BJ (cell line): ENCODE measurements around the gene CRYGA. TPM values are rescaled to one million over a fixed set of nuclear protein-coding genes. Genes with fewer than 3 reads are reported as not detected.

Experiments used
- CTCF ChIA-PET: fragments of 350-600 bp; formaldehyde crosslinking; extraction: SDS; loops from one replicate; lab custom pipeline; 2021; ENCODE audit warnings: antibody characterized with exemption, inconsistent platforms; lab: Yijun Ruan, JAX
- POLR2A ChIA-PET: fragments of 300-600 bp; sonication (Branson Sonifier 250); formaldehyde crosslinking; extraction: SDS; loops from one replicate; lab custom pipeline; 2021; ENCODE audit warnings: antibody characterized with exemption; lab: Charles Lee
- DNase-seq: peaks from one replicate; pipeline ENCODE4 v3.0.0-alpha.2; 2011; ENCODE audit warnings: low read depth
- H3K27me3 ChIP-seq: 2 replicates; pipeline ENCODE4 v1.6.0; 2011; ENCODE audit warnings: low read length; ENCODE audit not compliant: control insufficient read depth, insufficient read depth
- H3K36me3 ChIP-seq: 2 replicates; pipeline ENCODE4 v1.5.1; 2011; ENCODE audit warnings: low read length; ENCODE audit not compliant: control insufficient read depth, insufficient read depth
- H3K4me3 ChIP-seq: 2 replicates; pipeline ENCODE4 v1.5.1; 2011; ENCODE audit warnings: low read depth, mild to moderate bottlenecking, control low read depth, low read length
- polyA plus RNA-seq: library from polyadenylated mRNA; depleted of rRNA; stranded (reverse); fragments of >200 nt; gene quantifications from 2 replicates; pipeline ENCODE4 v1.2.3, GENCODE V29; 2011
- TF ChIP-seq, protein P1 (sequence below): IDR thresholded peaks from 2 replicates; pipeline ENCODE4 v1.5.1; 2011; ENCODE audit warnings: low read depth, mild to moderate bottlenecking, control low read depth, inconsistent platforms, low read length, moderate library complexity; ENCODE audit not compliant: insufficient read depth

CRYGA gene
- polyA plus RNA-seq, 1 experiment, result not detected

DNA sequence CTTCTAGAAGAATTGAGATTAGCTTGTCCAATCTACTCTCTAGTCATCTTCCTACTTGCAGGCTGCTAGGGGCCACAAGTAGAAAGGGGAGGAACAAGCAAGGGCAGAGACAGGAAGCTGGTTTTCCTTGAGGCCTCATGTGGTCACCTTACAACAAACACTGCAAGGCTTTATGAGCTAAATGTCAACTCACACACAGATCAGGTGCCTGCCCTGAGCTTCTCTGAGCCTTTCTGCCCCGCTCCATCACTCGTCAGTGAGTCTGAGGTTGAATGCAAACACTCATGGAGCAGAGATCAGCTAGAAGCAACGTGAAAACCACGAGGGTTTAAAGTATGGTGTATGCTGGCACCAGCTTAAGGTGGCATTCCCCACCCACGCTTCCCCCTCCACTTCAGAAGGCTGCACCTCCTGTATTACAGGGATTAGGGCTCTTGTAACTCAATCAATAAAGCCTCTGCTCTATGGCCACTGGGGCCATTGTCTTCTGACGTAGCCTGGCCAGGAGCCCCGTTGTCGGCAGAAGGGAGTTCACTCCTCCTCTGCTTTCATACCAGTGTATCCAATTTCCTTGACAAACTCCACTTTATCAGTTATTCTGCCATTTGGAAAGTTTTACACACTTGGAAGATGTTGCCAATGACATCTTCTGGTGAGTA lies 28.3 kb downstream of the CRYGA start:
- POLR2A ChIA-PET, result no interaction called here
- CTCF ChIA-PET, result interaction anchor here (0.6 to 0.8 kb wide), 2 partner anchors 63 to 426 kb away, joined by 3 read pairs; no protein-coding TSS in a partner anchor
- H3K27me3 ChIP-seq, result no peaks in the 10 kb centered on the region

DNA sequence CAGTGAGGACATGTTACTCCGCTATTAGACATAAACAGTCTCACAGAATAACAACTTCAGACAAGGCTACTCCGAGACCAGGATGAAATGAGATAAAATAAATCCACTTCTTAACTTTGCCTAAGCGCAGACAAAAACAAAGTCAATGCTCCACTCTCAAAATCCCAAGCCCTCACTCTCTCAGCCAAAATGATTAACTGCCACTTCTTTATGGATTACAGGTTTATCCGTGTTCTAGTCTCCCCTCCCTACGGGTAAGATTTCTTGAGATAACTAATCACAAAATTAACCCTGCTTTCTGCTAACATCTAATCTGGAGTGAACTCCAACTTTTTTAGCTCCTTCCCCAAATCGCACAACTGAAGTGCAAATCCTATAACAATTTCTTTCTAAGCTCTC lies 32.7 kb downstream of the CRYGA start:
- ChIA-PET POLR2A (no interaction called here), CTCF (no interaction called here)
- Histone ChIP-seq H3K4me3 (no peak overlapping the region), H3K36me3 (no peaks in the 10 kb centered on the region), H3K27me3 (no peaks in the 10 kb centered on the region)
- DNase-seq, result no peak
- TF ChIP-seq, protein P1, sequence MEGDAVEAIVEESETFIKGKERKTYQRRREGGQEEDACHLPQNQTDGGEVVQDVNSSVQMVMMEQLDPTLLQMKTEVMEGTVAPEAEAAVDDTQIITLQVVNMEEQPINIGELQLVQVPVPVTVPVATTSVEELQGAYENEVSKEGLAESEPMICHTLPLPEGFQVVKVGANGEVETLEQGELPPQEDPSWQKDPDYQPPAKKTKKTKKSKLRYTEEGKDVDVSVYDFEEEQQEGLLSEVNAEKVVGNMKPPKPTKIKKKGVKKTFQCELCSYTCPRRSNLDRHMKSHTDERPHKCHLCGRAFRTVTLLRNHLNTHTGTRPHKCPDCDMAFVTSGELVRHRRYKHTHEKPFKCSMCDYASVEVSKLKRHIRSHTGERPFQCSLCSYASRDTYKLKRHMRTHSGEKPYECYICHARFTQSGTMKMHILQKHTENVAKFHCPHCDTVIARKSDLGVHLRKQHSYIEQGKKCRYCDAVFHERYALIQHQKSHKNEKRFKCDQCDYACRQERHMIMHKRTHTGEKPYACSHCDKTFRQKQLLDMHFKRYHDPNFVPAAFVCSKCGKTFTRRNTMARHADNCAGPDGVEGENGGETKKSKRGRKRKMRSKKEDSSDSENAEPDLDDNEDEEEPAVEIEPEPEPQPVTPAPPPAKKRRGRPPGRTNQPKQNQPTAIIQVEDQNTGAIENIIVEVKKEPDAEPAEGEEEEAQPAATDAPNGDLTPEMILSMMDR, result no peak

More for the DNA sequence above, 28.3 kb downstream of the CRYGA start:
- DNase-seq, result no peak
- Histone ChIP-seq H3K4me3 (no peak overlapping the region), H3K36me3 (no peaks in the 10 kb centered on the region)
- TF ChIP-seq, protein P1, result no peak

DNA sequence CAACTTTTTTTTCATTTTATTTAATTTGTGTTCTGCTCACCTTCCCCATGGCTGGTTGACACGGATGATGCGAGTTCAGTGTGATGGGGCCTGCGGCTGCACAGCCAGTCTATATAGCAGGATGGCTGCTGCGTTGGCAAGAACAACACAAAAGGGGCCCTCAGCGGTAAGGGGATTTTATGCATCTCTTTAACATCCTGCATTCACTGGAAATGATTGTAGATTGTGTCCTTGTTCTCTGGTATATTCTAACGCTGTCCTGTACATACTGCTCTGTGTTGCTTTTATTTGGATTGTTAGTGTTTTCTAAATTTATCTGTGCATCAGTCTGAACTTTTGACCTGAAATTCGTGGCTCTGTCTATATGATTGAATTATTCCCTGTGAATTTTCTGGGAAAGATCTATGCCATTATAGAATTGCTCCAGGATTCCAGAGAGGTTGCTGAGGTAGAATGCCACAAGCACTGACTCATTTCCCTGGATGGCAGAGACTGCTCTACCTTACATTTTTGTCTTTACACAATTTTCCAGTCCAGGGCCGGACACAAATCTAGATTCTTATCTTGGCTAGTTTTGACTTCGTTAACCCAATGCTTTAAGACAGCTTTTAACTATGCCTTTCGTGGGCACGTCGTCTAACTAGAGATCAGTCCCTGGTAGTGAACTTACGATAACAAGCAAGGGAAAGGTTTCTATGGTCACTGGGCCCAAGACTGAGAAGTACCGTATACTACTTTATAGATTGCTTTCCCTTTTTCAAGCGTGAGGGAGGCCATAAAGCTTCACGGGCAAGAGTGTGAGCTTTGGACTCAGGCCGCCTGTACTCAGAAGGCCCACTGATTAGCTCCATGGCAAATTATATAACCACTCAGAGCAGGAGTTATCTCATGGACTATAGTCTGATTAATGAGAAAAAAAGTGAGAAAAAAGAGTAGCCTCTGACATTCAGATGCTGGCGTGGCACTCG lies 33.4 kb downstream of the CRYGA start, which contains the start of gene CRYGC:
CRYGC (minus strand) TSS at position 85 of the 968 bp plus-strand sequence; CDS start at position 49, 36 bp downstream.
- Histone ChIP-seq H3K4me3 (no peak within 1 kb of the TSS), H3K36me3 (no peaks in the 10 kb centered on the region), H3K27me3 (no peaks in the 10 kb centered on the region)
- TF ChIP-seq, protein P1, result no peak
- no peak for DNase-seq
- CTCF ChIA-PET, result no interaction called here
- POLR2A ChIA-PET, result no interaction called here

DNA sequence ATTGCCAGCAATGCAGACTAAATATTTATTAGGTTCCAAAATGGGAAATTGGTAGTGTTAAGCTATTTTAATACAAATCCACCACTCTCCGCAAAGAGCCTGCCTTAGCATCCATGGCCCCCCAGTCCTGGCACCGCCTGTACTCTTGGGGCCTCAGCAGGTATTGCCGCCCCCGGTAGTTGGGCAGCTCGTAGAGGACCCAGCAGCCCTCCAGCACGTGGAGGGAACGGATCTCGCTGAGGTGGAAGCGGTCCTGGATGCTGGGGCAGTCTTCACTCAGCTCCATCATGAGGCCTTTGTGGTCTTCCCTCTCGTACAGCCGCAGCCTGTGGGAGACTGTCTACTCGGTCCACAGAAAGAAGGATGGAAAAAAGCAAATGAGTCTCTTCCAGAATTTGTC lies 35.3 kb downstream of the CRYGA start:
- Histone ChIP-seq H3K4me3 (no peak overlapping the region), H3K27me3 (0 out of 2 replicates have a peak, but pooled peaks cover 2% of the 10 kb centered on the region), H3K36me3 (no peaks in the 10 kb centered on the region)
- ChIA-PET CTCF (no interaction called here), POLR2A (no interaction called here)
- TF ChIP-seq, protein P1, result no peak
- no peak for DNase-seq

DNA sequence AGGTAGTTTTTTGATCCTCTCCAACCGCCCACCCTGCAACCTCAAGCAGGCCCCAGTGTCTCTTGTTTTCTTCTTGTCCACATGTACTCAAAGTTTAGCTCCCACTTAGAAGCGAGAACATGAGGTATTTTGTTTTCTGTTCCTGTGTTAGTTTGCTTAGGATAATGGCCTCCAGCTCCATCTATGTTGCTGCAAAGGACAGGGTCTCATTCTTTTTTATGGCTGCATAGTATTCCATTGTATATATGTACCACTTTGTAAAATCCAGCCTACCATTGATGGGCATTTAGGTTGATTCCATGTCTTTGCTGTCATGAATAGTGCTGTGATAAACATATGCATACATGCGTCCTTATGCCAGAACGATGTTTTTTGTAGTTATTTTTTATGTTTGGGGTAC lies 36.3 kb downstream of the CRYGA start:
- H3K4me3 ChIP-seq, result no peak overlapping the region
- ChIA-PET CTCF (no interaction called here), POLR2A (no interaction called here)
- H3K27me3 ChIP-seq, result 0 out of 2 replicates have a peak, but pooled peaks cover 2% of the 10 kb centered on the region
- TF ChIP-seq, protein P1, result no peak
- no peaks in the 10 kb centered on the region for H3K36me3 ChIP-seq
- DNase-seq, result no peak
